AG08396 (cell line): Measurements from ENCODE around the gene DCP1B.

Source experiments
- DNase-seq: peaks from one replicate; pipeline ENCODE4 v3.0.0; 2012; ENCODE audit warnings: low spot score, mixed read lengths

DCP1B gene

GRCh38 chr12:1919284-1919683 is 85.0 kb downstream of the DCP1B start:
- DNase-seq = peak; percentile 1

- DNase-seq = peak; percentile 3
Measured at GRCh38 chr12:1918884-1919236, 85.4 kb downstream of the DCP1B start.

- peak; percentile 4 for DNase-seq
Measured at GRCh38 chr12:1918081-1918883, 86.0 kb downstream of the DCP1B start, which contains the start of gene CACNA2D4. Gene CACNA2D4 (minus strand): TSS chr12:1918652. CDS start chr12:1918473, 179 bp downstream.

- peak; percentile 4 for DNase-seq
Measured at GRCh38 chr12:1917172-1918070, 86.8 kb downstream of the DCP1B start.

GRCh38 chr12:1916371-1917171 is 87.7 kb downstream of the DCP1B start:
- peak; percentile 6 for DNase-seq

- peak; percentile 3 for DNase-seq
Measured at GRCh38 chr12:1915082-1915968, 88.9 kb downstream of the DCP1B start.

GRCh38 chr12:1914114-1914911 is 89.9 kb downstream of the DCP1B start:
- DNase-seq = peak; percentile 2

- peak; percentile 3 for DNase-seq
Measured at GRCh38 chr12:1913377-1914113, 90.7 kb downstream of the DCP1B start.

- DNase-seq = peak; percentile 68
Measured at GRCh38 chr12:1912580-1913376, 91.5 kb downstream of the DCP1B start.

GRCh38 chr12:1911598-1912575 is 92.4 kb downstream of the DCP1B start:
- DNase-seq = peak; percentile 5

GRCh38 chr12:1910468-1910867 is 93.8 kb downstream of the DCP1B start:
- no peak for DNase-seq

GRCh38 chr12:1908758-1909157 is 95.5 kb downstream of the DCP1B start:
- peak; percentile 5 for DNase-seq

GRCh38 chr12:1907652-1908611 is 96.3 kb downstream of the DCP1B start:
- DNase-seq = peak; percentile 29

GRCh38 chr12:1906579-1906978 is 97.7 kb downstream of the DCP1B start:
- no peak for DNase-seq

- no peak for DNase-seq
Measured at GRCh38 chr12:1904875-1905274, 99.4 kb downstream of the DCP1B start.

GRCh38 chr12:1896964-1897363 is 107.3 kb downstream of the DCP1B start:
- DNase-seq = no peak
